Endothelial cell of umbilical vein (primary cell): ENCODE measurements around the gene SAAL1. TPM values are rescaled to one million over a fixed set of nuclear protein-coding genes. Genes with fewer than 3 reads are reported as not detected.

ENCODE experiments used
- BruUV-seq: library from RNA; stranded (reverse); fragments of 400-500 nt; replicated peaks from 2 replicates; lab custom pipeline; 2021; lab: Mats Ljungman, UMichigan
- CTCF ChIA-PET: fragments of 300-600, 350-600 bp; sonication (Branson Sonifier 250); formaldehyde crosslinking; loops from one replicate; lab custom pipeline; 2021; ENCODE audit warnings: antibody characterized with exemption, inconsistent platforms; lab: Charles Lee
- POLR2A ChIA-PET: fragments of 300-600, 350-600 bp; sonication (Branson Sonifier 250); formaldehyde crosslinking; loops from one replicate; lab custom pipeline; 2021; ENCODE audit warnings: antibody characterized with exemption, inconsistent platforms; lab: Charles Lee
- DNase-seq: peaks from one replicate; pipeline ENCODE4 v3.0.0-alpha.2; 2011; ENCODE audit warnings: low read depth, low spot score
- FAIRE-seq: peaks from 2 replicates; lab custom pipeline; 2011; peaks lifted over from hg19 to GRCh38; lab: Jason Lieb, UNC
- H2AFZ ChIP-seq: 2 replicates; pipeline ENCODE4 v1.6.0; 2012; ENCODE audit warnings: low read depth, low read length, control low read depth, inconsistent platforms
- H3K27ac ChIP-seq: 2 replicates; pipeline ENCODE4 v1.5.1; 2011; ENCODE audit warnings: low read depth, mild to moderate bottlenecking, control low read depth, low read length, moderate library complexity; ENCODE audit not compliant: insufficient read depth
- H3K27me3 ChIP-seq, 2 experiments: 2 replicates each; pipeline versions ENCODE4 v1.6.0 to v1.6.1; 2011; ENCODE audit warnings: low read length in 2 of 2, mixed read lengths in 1 of 2; ENCODE audit not compliant: control insufficient read depth in 2 of 2, insufficient read depth in 2 of 2
- H3K36me3 ChIP-seq, 2 experiments: 2 replicates in 1 of 2; 3 replicates in 1 of 2; pipeline ENCODE4 v1.5.1; 2011; ENCODE audit warnings: low read length in 2 of 2, mild to moderate bottlenecking in 1 of 2, moderate library complexity in 1 of 2; ENCODE audit not compliant: control insufficient read depth in 2 of 2, insufficient read depth in 2 of 2; ENCODE audit errors: extremely low read depth in 1 of 2
- H3K4me1 ChIP-seq: 3 replicates; pipeline ENCODE4 v1.5.1; 2011; ENCODE audit warnings: mild to moderate bottlenecking, low read length; ENCODE audit not compliant: control insufficient read depth, insufficient read depth; ENCODE audit errors: extremely low read depth
- H3K4me2 ChIP-seq: 2 replicates; pipeline ENCODE4 v1.6.1; 2011; ENCODE audit warnings: low read length, control low read depth, mixed read lengths; ENCODE audit not compliant: insufficient read depth
- H3K4me3 ChIP-seq, 3 experiments: fragments of 200-600 bp in 1 of 3; sonication (generic), shearing (Covaris generic) in 1 of 3; replicated peaks in 1 of 3; 2 replicates each; pipeline ENCODE4 v1.5.1; 2011 to 2016; ENCODE audit warnings: control low read depth in 3 of 3, low read length in 3 of 3, mild to moderate bottlenecking in 2 of 3, inconsistent platforms in 1 of 3, low read depth in 1 of 3, moderate library complexity in 1 of 3; ENCODE audit not compliant: insufficient read depth in 1 of 3
- H3K79me2 ChIP-seq: 2 replicates; pipeline ENCODE4 v1.6.0; 2012; ENCODE audit warnings: low read length, inconsistent platforms; ENCODE audit not compliant: control insufficient read depth, insufficient read depth
- H3K9ac ChIP-seq: replicated peaks from 2 replicates; pipeline ENCODE3; 2011; ENCODE audit warnings: low read length, control low read depth; ENCODE audit not compliant: insufficient read depth; ENCODE audit errors: extremely low read depth
- H3K9me1 ChIP-seq: replicated peaks from 3 replicates; pipeline ENCODE4 v1.6.0; 2011; ENCODE audit warnings: mild to moderate bottlenecking, low read length; ENCODE audit not compliant: control insufficient read depth, insufficient read depth; ENCODE audit errors: extremely low read depth
- H3K9me3 ChIP-seq: replicated peaks from 2 replicates; pipeline ENCODE4 v1.5.1; 2012; ENCODE audit warnings: low read length, inconsistent platforms; ENCODE audit not compliant: control insufficient read depth, insufficient read depth
- H4K20me1 ChIP-seq: replicated peaks from 2 replicates; pipeline ENCODE3; 2011; ENCODE audit warnings: mild to moderate bottlenecking, low read length; ENCODE audit not compliant: control insufficient read depth, insufficient read depth; ENCODE audit errors: extremely low read depth
- EZH2 ChIP-seq: IDR thresholded peaks from 2 replicates; pipeline ENCODE4 v1.6.1; 2012; ENCODE audit warnings: borderline replicate concordance, low read depth, mild to moderate bottlenecking, moderate library complexity, low read length, inconsistent platforms; ENCODE audit not compliant: severe bottlenecking
- JUN ChIP-seq: IDR thresholded peaks from 2 replicates; pipeline ENCODE4 v1.6.1; 2011; ENCODE audit warnings: borderline replicate concordance, low read depth; ENCODE audit not compliant: insufficient read length, insufficient read depth
- MAX ChIP-seq: IDR thresholded peaks from 2 replicates; pipeline ENCODE4 v1.6.1; 2011; ENCODE audit not compliant: insufficient read depth, insufficient read length
- MYC ChIP-seq: IDR thresholded peaks from one replicate; pipeline ENCODE4 v1.6.1; 2011; ENCODE audit warnings: mild to moderate bottlenecking, low read depth, low read length
- POLR2A ChIP-seq: IDR thresholded peaks from 2 replicates; pipeline ENCODE4 v1.6.1; 2012; ENCODE audit warnings: low read depth, mild to moderate bottlenecking, control low read depth, low read length
- POLR2AphosphoS5 ChIP-seq: IDR thresholded peaks from 2 replicates; pipeline ENCODE4 v1.6.1; 2012; ENCODE audit warnings: low read depth, mild to moderate bottlenecking, control low read depth, low read length, moderate library complexity; ENCODE audit not compliant: insufficient read depth
- dilution Hi-C: fragments of 300-500 bp; cut with MboI; formaldehyde crosslinking; loops from one replicate; pipeline ENCODE4 v1.15.0; 2019; ENCODE audit warnings: low sequenced_read_pairs; ENCODE audit not compliant: extremely low pct_ligation_motif_present
- intact Hi-C: fragments of 100-400 bp; cut with micrococcal nuclease; formaldehyde crosslinking; loops from one replicate; pipeline ENCODE4 v1.10.0; 2022
- polyA plus RNA-seq, 4 experiments: library from polyadenylated mRNA; depleted of rRNA in 3 of 4; stranded (reverse) in 3 of 4; unstranded in 1 of 4; fragments of >200 nt; gene quantifications; 2 replicates each; pipeline versions ENCODE4 v1.2.1 to v1.2.3, GENCODE V29; 2011 to 2012; ENCODE audit warnings: missing spikeins in 1 of 4
- total RNA-seq: library from RNA; stranded (reverse); gene quantifications from 2 replicates; pipeline ENCODE4 v1.2.3, GENCODE V29; 2021
- TF ChIP-seq, protein P1 (sequence below), 2 donors: IDR thresholded peaks; 1 replicate in 1 of 2; 2 replicates in 1 of 2; pipeline ENCODE4 v1.5.1; 2011; ENCODE audit warnings: low read length in 2 of 2, mild to moderate bottlenecking in 2 of 2, moderate library complexity in 2 of 2, control low read depth in 1 of 2, inconsistent platforms in 1 of 2, low read depth in 1 of 2; ENCODE audit not compliant: insufficient read depth in 1 of 2; ENCODE audit errors: extremely low read depth in 1 of 2

SAAL1 gene
- total and polyA plus RNA-seq, 2 donors (not counting 3 experiments of a cell fraction or from before 2014, with no cell fraction given), result 9.5 to 22.1 TPM

DNA sequence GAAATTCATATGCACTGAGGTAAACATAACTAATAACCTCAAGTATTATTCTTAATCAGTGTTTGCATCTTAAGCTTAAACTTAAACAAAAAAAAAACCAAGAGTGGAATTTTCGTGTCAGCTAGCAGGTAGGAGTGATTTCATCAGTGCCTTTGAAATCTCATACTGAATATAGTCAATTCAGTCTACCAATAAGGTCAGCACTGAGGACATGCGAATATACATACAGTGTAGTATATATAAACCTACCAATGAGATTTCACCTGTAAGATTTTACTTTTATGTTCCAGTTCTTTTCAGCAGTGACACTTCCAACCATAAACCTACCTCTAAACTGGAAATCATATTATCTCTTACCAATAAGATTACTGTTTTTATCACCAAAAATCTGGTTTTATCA, 27.0 kb downstream of the SAAL1 start:
- dilution Hi-C loops, result no loop called here
- CTCF ChIA-PET, result no interaction called here
- BruUV-seq, result no TSS peak

DNA sequence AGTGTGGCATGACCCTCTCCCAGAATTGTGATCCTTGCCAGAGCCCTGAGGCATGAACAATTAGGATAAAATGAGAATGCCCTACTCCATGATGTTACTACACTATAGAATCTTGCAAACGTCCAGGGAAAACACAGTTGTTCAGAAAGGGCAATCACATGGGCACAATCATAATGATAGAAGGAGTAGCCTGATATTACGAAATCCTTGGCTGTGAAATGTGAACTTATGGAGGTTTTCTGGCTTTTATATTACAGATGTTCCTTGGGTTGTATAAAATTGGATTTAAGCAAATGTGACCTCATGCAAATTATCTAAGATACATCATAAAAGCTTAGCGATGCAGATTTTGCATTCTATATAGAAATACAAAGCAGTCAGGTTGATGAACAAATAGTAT, 30.4 kb downstream of the SAAL1 start:
- DNase-seq (no peak), FAIRE-seq (no peak)
- Histone ChIP-seq H3K9me3 (no peaks in the 10 kb centered on the region), H2AFZ (no peak overlapping the region), H4K20me1 (no peaks in the 10 kb centered on the region), H3K27me3 (no peaks in the 10 kb centered on the region), H3K4me1 (peaks cover 8% of the 10 kb centered on the region), H3K4me3 (no peak overlapping the region), H3K79me2 (no peaks in the 10 kb centered on the region), H3K36me3 (no peaks in the 10 kb centered on the region), H3K27ac (no peak overlapping the region), H3K9me1 (no peaks in the 10 kb centered on the region), H3K9ac (no peak overlapping the region), H3K4me2 (no peak overlapping the region)
- BruUV-seq, result no TSS peak
- dilution Hi-C loops, result no loop called here
- POLR2A ChIA-PET, result no interaction called here
- CTCF ChIA-PET, result interaction anchor here (1.9 kb wide), 1 partner anchor 40 kb away, joined by 4 read pairs; no protein-coding TSS in a partner anchor
- TF ChIP-seq EZH2 (no peak), MAX (no peak), POLR2A (no peak), POLR2AphosphoS5 (no peak)
- TF ChIP-seq, protein P1, sequence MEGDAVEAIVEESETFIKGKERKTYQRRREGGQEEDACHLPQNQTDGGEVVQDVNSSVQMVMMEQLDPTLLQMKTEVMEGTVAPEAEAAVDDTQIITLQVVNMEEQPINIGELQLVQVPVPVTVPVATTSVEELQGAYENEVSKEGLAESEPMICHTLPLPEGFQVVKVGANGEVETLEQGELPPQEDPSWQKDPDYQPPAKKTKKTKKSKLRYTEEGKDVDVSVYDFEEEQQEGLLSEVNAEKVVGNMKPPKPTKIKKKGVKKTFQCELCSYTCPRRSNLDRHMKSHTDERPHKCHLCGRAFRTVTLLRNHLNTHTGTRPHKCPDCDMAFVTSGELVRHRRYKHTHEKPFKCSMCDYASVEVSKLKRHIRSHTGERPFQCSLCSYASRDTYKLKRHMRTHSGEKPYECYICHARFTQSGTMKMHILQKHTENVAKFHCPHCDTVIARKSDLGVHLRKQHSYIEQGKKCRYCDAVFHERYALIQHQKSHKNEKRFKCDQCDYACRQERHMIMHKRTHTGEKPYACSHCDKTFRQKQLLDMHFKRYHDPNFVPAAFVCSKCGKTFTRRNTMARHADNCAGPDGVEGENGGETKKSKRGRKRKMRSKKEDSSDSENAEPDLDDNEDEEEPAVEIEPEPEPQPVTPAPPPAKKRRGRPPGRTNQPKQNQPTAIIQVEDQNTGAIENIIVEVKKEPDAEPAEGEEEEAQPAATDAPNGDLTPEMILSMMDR (IDR thresholded peaks at IDR 0.05; ENCODE audit: extremely low read depth in 1 of 2, insufficient read depth in 1 of 2, low read depth in 1 of 2, low read length in 2 of 2), result no peak
- intact Hi-C loops, result no loop called here

More for the DNA sequence above, 27.0 kb downstream of the SAAL1 start:
- DNase-seq, result no peak
- no peak for FAIRE-seq
- Histone ChIP-seq H3K36me3 (no peaks in the 10 kb centered on the region), H2AFZ (no peak overlapping the region), H3K4me1 (peaks cover 23% of the 10 kb centered on the region), H3K27ac (no peak overlapping the region), H3K9me1 (no peaks in the 10 kb centered on the region), H3K4me2 (no peak overlapping the region), H3K9ac (no peak overlapping the region), H4K20me1 (no peaks in the 10 kb centered on the region), H3K27me3 (no peaks in the 10 kb centered on the region), H3K79me2 (no peaks in the 10 kb centered on the region), H3K4me3 (no peak overlapping the region), H3K9me3 (no peaks in the 10 kb centered on the region)
- no peak for TF ChIP-seq JUN
- TF ChIP-seq MYC, result no peak
- TF ChIP-seq POLR2AphosphoS5, result no peak
- no peak for TF ChIP-seq POLR2A
- intact Hi-C loops, result no loop called here
- POLR2A ChIA-PET, result no interaction called here
